Colon (tissue), 2 donors: Measurements from ENCODE around the gene ADRM1.

ENCODE experiments used
- FAIRE-seq: peaks from 2 replicates; lab custom pipeline; 2012; peaks lifted over from hg19 to GRCh38; lab: Jason Lieb, UNC
- donor health status: control.
- donor health status: control.

Gene ADRM1

GRCh38 chr20:62325172-62325905, 22.5 kb downstream of the ADRM1 start:
- no peak for FAIRE-seq

- no peak for FAIRE-seq
Observed at GRCh38 chr20:62326559-62326958, 23.8 kb downstream of the ADRM1 start.

GRCh38 chr20:62326959-62327725, 24.3 kb downstream of the ADRM1 start:
- FAIRE-seq, result no peak

GRCh38 chr20:62327726-62328495, 25.1 kb downstream of the ADRM1 start:
- no peak for FAIRE-seq

GRCh38 chr20:62328684-62329388, 26.0 kb downstream of the ADRM1 start:
- no peak for FAIRE-seq

GRCh38 chr20:62329389-62330377, 26.9 kb downstream of the ADRM1 start:
- no peak for FAIRE-seq

GRCh38 chr20:62330576-62331317, 27.9 kb downstream of the ADRM1 start:
- FAIRE-seq, result no peak

- no peak for FAIRE-seq
Observed at GRCh38 chr20:62331347-62331746, 28.6 kb downstream of the ADRM1 start.

GRCh38 chr20:62332421-62332820, 29.6 kb downstream of the ADRM1 start:
- FAIRE-seq, result no peak

- FAIRE-seq, result no peak
Observed at GRCh38 chr20:62332989-62333819, 30.4 kb downstream of the ADRM1 start.

GRCh38 chr20:62333820-62334595, 31.2 kb downstream of the ADRM1 start:
- no peak for FAIRE-seq

GRCh38 chr20:62334881-62335280, 32.1 kb downstream of the ADRM1 start:
- no peak for FAIRE-seq

GRCh38 chr20:62335532-62335931, 32.7 kb downstream of the ADRM1 start:
- no peak for FAIRE-seq

- FAIRE-seq, result no peak
Observed at GRCh38 chr20:62336329-62336728, 33.5 kb downstream of the ADRM1 start.

- no peak for FAIRE-seq
Observed at GRCh38 chr20:62336775-62337557, 34.2 kb downstream of the ADRM1 start.

- FAIRE-seq, result no peak
Observed at GRCh38 chr20:62337558-62338293, 34.9 kb downstream of the ADRM1 start.

GRCh38 chr20:62338294-62338620, 35.5 kb downstream of the ADRM1 start:
- FAIRE-seq, result no peak
